Osteoblast (primary cell): Measurements from ENCODE around the gene SAP130. TPM values are rescaled to one million over a fixed set of nuclear protein-coding genes. Genes with fewer than 3 reads are reported as not detected.

Experiments
- DNase-seq: peaks from one replicate; pipeline ENCODE4 v3.0.0; 2011; ENCODE audit warnings: low spot score, mixed read lengths; ENCODE audit not compliant: insufficient read length; ENCODE audit errors: missing footprints
- H2AFZ ChIP-seq: 2 replicates; pipeline ENCODE4 v1.6.0; 2011; ENCODE audit warnings: mild to moderate bottlenecking, low read length
- H3K27ac ChIP-seq: 2 replicates; pipeline ENCODE4 v1.5.1; 2011; ENCODE audit warnings: mild to moderate bottlenecking, low read depth, low read length, moderate library complexity
- H3K27me3 ChIP-seq: 2 replicates; pipeline ENCODE4 v1.6.0; 2012; ENCODE audit warnings: mild to moderate bottlenecking, control low read depth, inconsistent platforms, low read length, moderate library complexity; ENCODE audit not compliant: insufficient read depth
- H3K36me3 ChIP-seq: 2 replicates; pipeline ENCODE4 v1.5.1; 2011; ENCODE audit warnings: mild to moderate bottlenecking, low read length, control low read depth, moderate library complexity; ENCODE audit not compliant: insufficient read depth
- H3K4me1 ChIP-seq: 2 replicates; pipeline ENCODE4 v1.5.1; 2011; ENCODE audit warnings: mild to moderate bottlenecking, low read length, control low read depth, moderate library complexity; ENCODE audit not compliant: insufficient read depth
- H3K4me2 ChIP-seq: 2 replicates; pipeline ENCODE4 v1.6.0; 2011; ENCODE audit warnings: mild to moderate bottlenecking, low read length; ENCODE audit not compliant: insufficient read depth
- H3K4me3 ChIP-seq: fragments of 200-600 bp; sonication (generic); 3 replicates; pipeline ENCODE4 v1.5.1; 2012; ENCODE audit warnings: mild to moderate bottlenecking, low read length, inconsistent platforms; ENCODE audit not compliant: insufficient read depth
- H3K79me2 ChIP-seq: 2 replicates; pipeline ENCODE4 v1.6.0; 2012; ENCODE audit warnings: mild to moderate bottlenecking, low read length, control low read depth, inconsistent platforms; ENCODE audit not compliant: insufficient read depth
- H3K9me3 ChIP-seq: 2 replicates; pipeline ENCODE4 v1.5.1; 2011; ENCODE audit warnings: low read depth, low read length, control low read depth
- H4K20me1 ChIP-seq: 2 replicates; pipeline ENCODE4 v1.6.0; 2012; ENCODE audit warnings: mild to moderate bottlenecking, low read length, control low read depth; ENCODE audit not compliant: insufficient read depth
- CTCF ChIP-seq: IDR thresholded peaks from 2 replicates; pipeline ENCODE4 v1.5.1; 2011; ENCODE audit warnings: mild to moderate bottlenecking, low read depth, low read length, moderate library complexity; ENCODE audit errors: extremely low read depth
- total RNA-seq: library from RNA; depleted of rRNA; stranded (reverse); fragments of >200 nt; gene quantifications from 2 replicates; pipeline ENCODE4 v1.2.3, GENCODE V29; 2012

Gene SAP130
- total RNA-seq, 1 donor: 5.4 TPM

- TF ChIP-seq CTCF: no peak
- H3K9me3 ChIP-seq: no peaks in the 10 kb centered on the region
These were observed 24.4 kb downstream of the SAP130 start for GRCh38 chr2:128003463-128003862.

GRCh38 chr2:127996160-127996559 lies 31.7 kb downstream of the SAP130 start:
- Histone ChIP-seq H3K4me3 (no peak overlapping the region), H3K27ac (no peak overlapping the region), H2AFZ (no peak overlapping the region), H3K27me3 (no peaks in the 10 kb centered on the region), H3K4me2 (no peak overlapping the region), H3K4me1 (no peaks in the 10 kb centered on the region), H4K20me1 (peaks cover 6% of the 10 kb centered on the region), H3K9me3 (no peaks in the 10 kb centered on the region), H3K36me3 (peaks cover 52% of the 10 kb centered on the region), H3K79me2 (no peaks in the 10 kb centered on the region)
- TF ChIP-seq CTCF: no peak
- DNase-seq: no peak

More at GRCh38 chr2:128003463-128003862, 24.4 kb downstream of the SAP130 start:
- Histone ChIP-seq H4K20me1 (peaks cover 2% of the 10 kb centered on the region), H3K27ac (no peak overlapping the region), H3K36me3 (peaks cover 66% of the 10 kb centered on the region), H3K4me3 (no peak overlapping the region), H3K27me3 (no peaks in the 10 kb centered on the region), H2AFZ (no peak overlapping the region), H3K79me2 (no peaks in the 10 kb centered on the region), H3K4me2 (no peak overlapping the region), H3K4me1 (no peaks in the 10 kb centered on the region)
- DNase-seq: no peak

GRCh38 chr2:127995725-127996124 lies 32.1 kb downstream of the SAP130 start:
- Histone ChIP-seq H4K20me1 (peaks cover 6% of the 10 kb centered on the region), H3K4me1 (no peaks in the 10 kb centered on the region), H3K79me2 (no peaks in the 10 kb centered on the region), H2AFZ (no peak overlapping the region), H3K27me3 (no peaks in the 10 kb centered on the region), H3K4me2 (no peak overlapping the region), H3K9me3 (no peaks in the 10 kb centered on the region), H3K4me3 (no peak overlapping the region), H3K27ac (no peak overlapping the region), H3K36me3 (peaks cover 48% of the 10 kb centered on the region)
- DNase-seq: no peak
- TF ChIP-seq CTCF: no peak

- H3K36me3 ChIP-seq: peaks cover 45% of the 10 kb centered on the region
- H3K9me3 ChIP-seq: no peaks in the 10 kb centered on the region
- no peaks in the 10 kb centered on the region for H3K27me3 ChIP-seq
- peaks cover 5% of the 10 kb centered on the region for H4K20me1 ChIP-seq
- H3K4me2 ChIP-seq: no peak overlapping the region
- no peak overlapping the region for H3K27ac ChIP-seq
- no peak for TF ChIP-seq CTCF
- no peak for DNase-seq
- no peaks in the 10 kb centered on the region for H3K4me1 ChIP-seq
- no peak overlapping the region for H3K4me3 ChIP-seq
- no peaks in the 10 kb centered on the region for H3K79me2 ChIP-seq
- no peak overlapping the region for H2AFZ ChIP-seq
These were observed 34.2 kb downstream of the SAP130 start for GRCh38 chr2:127993659-127994058.
